HCT116 (cell line): ENCODE data around the gene RASAL2. TPM values are rescaled to one million over a fixed set of nuclear protein-coding genes. Genes with fewer than 3 reads are reported as not detected.

Source experiments
- ATAC-seq: fragments of 200-7000 bp; cut with Tn5 transposase; 2 replicates; pipeline ENCODE4 v1.9.1; 2020; ENCODE audit warnings: mild to moderate bottlenecking, moderate library complexity
- BruUV-seq: library from RNA; stranded (reverse); fragments of 400-500 nt; replicated peaks from 2 replicates; lab custom pipeline; 2021; lab: Mats Ljungman, UMichigan
- CTCF ChIA-PET: fragments of 300-600 bp; sonication (Branson Sonifier 250); formaldehyde crosslinking; loops from one replicate; lab custom pipeline; 2021; ENCODE audit warnings: antibody characterized with exemption; lab: Charles Lee
- POLR2A ChIA-PET: fragments of 300-600, 350-600 bp; sonication (Branson Sonifier 250); formaldehyde crosslinking; loops from one replicate; lab custom pipeline; 2021; ENCODE audit warnings: antibody characterized with exemption; lab: Charles Lee
- RAD21 ChIA-PET, 2 experiments: fragments of 300-600 bp; sonication (Branson Sonifier 250); formaldehyde crosslinking; loops; one replicate each; lab custom pipeline; 2023; ENCODE audit warnings: low total read pairs in 2 of 2; ENCODE audit not compliant: uncharacterized antibody in 2 of 2, unreplicated experiment in 2 of 2, low non-redundant PET in 1 of 2; lab: Charles Lee
- DNase-seq: peaks from one replicate; pipeline ENCODE4 v3.0.0-alpha.2; 2010; ENCODE audit warnings: low read depth, low spot score
- H2AFZ ChIP-seq: fragments of 200-600 bp; shearing (Covaris generic), sonication (generic); 2 replicates; pipeline ENCODE4 v1.6.1; 2017; ENCODE audit warnings: low read depth, mixed run types, mixed read lengths, antibody characterized with exemption, low read length; ENCODE audit not compliant: poor library complexity, severe bottlenecking
- H3K27ac ChIP-seq: 2 replicates; pipeline ENCODE4 v1.5.1; 2012; ENCODE audit warnings: low read depth, low read length
- H3K27me3 ChIP-seq: fragments of 200-600 bp; sonication (generic); 2 replicates; pipeline ENCODE4 v1.6.1; 2016; ENCODE audit warnings: mixed run types, low read length, mixed read lengths; ENCODE audit not compliant: insufficient read depth
- H3K36me3 ChIP-seq, 2 experiments: fragments of 200-500 bp in 1 of 2; fragments of 200-600 bp in 1 of 2; sonication (Bioruptor generic) in 1 of 2; sonication (generic) in 1 of 2; 2 replicates each; pipeline versions ENCODE4 v1.5.1 to v1.6.1; 2014 to 2016; ENCODE audit warnings: low read length in 2 of 2, inconsistent platforms in 1 of 2, mixed read lengths in 1 of 2, mixed run types in 1 of 2; ENCODE audit not compliant: insufficient read depth in 2 of 2, control insufficient read depth in 1 of 2
- H3K4me1 ChIP-seq, 2 experiments: fragments of 200-600 bp in 1 of 2; sonication (generic) in 1 of 2; 2 replicates each; pipeline versions ENCODE4 v1.5.1 to v1.6.1; 2012 to 2017; ENCODE audit warnings: low read length in 2 of 2, inconsistent platforms in 1 of 2, mild to moderate bottlenecking in 1 of 2, mixed read lengths in 1 of 2, mixed run types in 1 of 2, moderate library complexity in 1 of 2; ENCODE audit not compliant: insufficient read depth in 2 of 2, control insufficient read depth in 1 of 2
- H3K4me2 ChIP-seq: fragments of 200-600 bp; sonication (generic); 2 replicates; pipeline ENCODE4 v1.6.1; 2017; ENCODE audit warnings: mixed run types, low read length, mixed read lengths
- H3K4me3 ChIP-seq, 2 experiments: fragments of 200-600 bp in 1 of 2; sonication (generic) in 1 of 2; replicated peaks in 1 of 2; 2 replicates each; pipeline ENCODE4 v1.5.1; 2011 to 2016; ENCODE audit warnings: low read length in 2 of 2, control low read depth in 1 of 2, low read depth in 1 of 2, mild to moderate bottlenecking in 1 of 2, mixed read lengths in 1 of 2, mixed run types in 1 of 2
- H3K79me2 ChIP-seq: fragments of 200-600 bp; sonication (generic); 2 replicates; pipeline ENCODE4 v1.6.1; 2017; ENCODE audit warnings: mild to moderate bottlenecking, mixed run types, low read length, moderate library complexity, mixed read lengths; ENCODE audit not compliant: insufficient read depth
- H3K9ac ChIP-seq: fragments of 200-600 bp; sonication (generic); 2 replicates; pipeline ENCODE4 v1.6.1; 2016; ENCODE audit warnings: low read length, mixed read lengths
- H3K9me2 ChIP-seq: fragments of 200-600 bp; sonication (generic), shearing (Covaris generic); 2 replicates; pipeline ENCODE4 v1.6.1; 2017; ENCODE audit warnings: mixed run types, mild to moderate bottlenecking, moderate library complexity; ENCODE audit not compliant: insufficient read depth
- H3K9me3 ChIP-seq, 2 experiments: fragments of 200-500 bp in 1 of 2; fragments of 200-600 bp in 1 of 2; sonication (Bioruptor generic) in 1 of 2; sonication (generic) in 1 of 2; 2 replicates each; pipeline ENCODE4 v1.6.1; 2014 to 2017; ENCODE audit warnings: low read length in 2 of 2, mixed read lengths in 2 of 2, inconsistent platforms in 1 of 2, low read depth in 1 of 2, mild to moderate bottlenecking in 1 of 2, mixed run types in 1 of 2, moderate library complexity in 1 of 2; ENCODE audit not compliant: control insufficient read depth in 1 of 2, insufficient read depth in 1 of 2
- H4K20me1 ChIP-seq: fragments of 200-600 bp; sonication (generic), shearing (Covaris generic); 2 replicates; pipeline ENCODE4 v1.6.1; 2017; ENCODE audit warnings: mixed run types, mild to moderate bottlenecking, moderate library complexity; ENCODE audit not compliant: insufficient read depth
- ATF3 ChIP-seq: IDR thresholded peaks from 2 replicates; pipeline ENCODE4 v1.6.1; 2012
- CEBPB ChIP-seq: IDR thresholded peaks from 2 replicates; pipeline ENCODE4 v1.6.1; 2012; ENCODE audit warnings: low read depth
- EGR1 ChIP-seq: IDR thresholded peaks from 2 replicates; pipeline ENCODE4 v1.6.1; 2012; ENCODE audit warnings: low read depth
- ELF1 ChIP-seq: IDR thresholded peaks from 2 replicates; pipeline ENCODE4 v1.6.1; 2012; ENCODE audit warnings: low read depth, borderline replicate concordance
- EZH2phosphoT487 ChIP-seq: fragments of 200-600 bp; IDR thresholded peaks from 2 replicates; pipeline ENCODE4 v1.6.1; 2018; ENCODE audit warnings: antibody characterized with exemption, borderline replicate concordance
- JUND ChIP-seq: IDR thresholded peaks from 2 replicates; pipeline ENCODE4 v1.6.1; 2012
- MAX ChIP-seq: IDR thresholded peaks from 2 replicates; pipeline ENCODE4 v1.6.1; 2012
- RAD21 ChIP-seq: IDR thresholded peaks from 2 replicates; pipeline ENCODE4 v1.6.1; 2012; ENCODE audit warnings: low read depth, mild to moderate bottlenecking
- REST ChIP-seq: IDR thresholded peaks from 2 replicates; pipeline ENCODE4 v1.6.1; 2012; ENCODE audit warnings: low read depth
- SP1 ChIP-seq: IDR thresholded peaks from 2 replicates; pipeline ENCODE4 v1.6.1; 2012; ENCODE audit warnings: low read depth
- ZFX ChIP-seq: fragments of 450-650 bp; IDR thresholded peaks from 2 replicates; pipeline ENCODE4 v1.6.1; 2017
- ZNF274 ChIP-seq: fragments of 200-500 bp; sonication (Bioruptor generic); IDR thresholded peaks from 2 replicates; pipeline ENCODE4 v1.6.1; 2014; ENCODE audit warnings: mild to moderate bottlenecking, low read depth, low read length, inconsistent platforms
- intact Hi-C: fragments of 100-400 bp; cut with micrococcal nuclease; formaldehyde crosslinking; loops from 2 replicates; pipeline ENCODE4 v1.10.0; 2022
- total RNA-seq: library from RNA; stranded (reverse); gene quantifications from one replicate; pipeline ENCODE4 v1.2.1, GENCODE V29; 2021; ENCODE audit not compliant: unreplicated experiment

The RASAL2 gene
- total RNA-seq, 1 experiment from 2014 or later, result 11.7 TPM

GRCh38 chr1:178180405-178180804 is 86.5 kb downstream of the RASAL2 start:
- ChIA-PET CTCF (interaction anchor here (1.7 kb wide), 1 partner anchor 10 kb away, joined by 4 read pairs; no protein-coding TSS in a partner anchor), POLR2A (no interaction called here), RAD21 (no interaction called here)
- Histone ChIP-seq H2AFZ (no peak overlapping the region), H3K27me3 (no peaks in the 10 kb centered on the region), H3K9ac (no peak overlapping the region), H3K9me3 (no peaks in the 10 kb centered on the region), H4K20me1 (no peaks in the 10 kb centered on the region), H3K36me3 (no peaks in the 10 kb centered on the region), H3K4me3 (no peak overlapping the region), H3K79me2 (no peaks in the 10 kb centered on the region), H3K9me2 (no peaks in the 10 kb centered on the region), H3K4me1 (no peaks in the 10 kb centered on the region), H3K27ac (no peak overlapping the region), H3K4me2 (no peak overlapping the region)
- no peak for TF ChIP-seq EGR1
- TF ChIP-seq ELF1, result no peak
- TF ChIP-seq SP1, result no peak
- no peak for TF ChIP-seq CEBPB
- no peak for TF ChIP-seq MAX
- no peak for TF ChIP-seq RAD21
- TF ChIP-seq ZNF274, result no peak
- TF ChIP-seq ZFX, result no peak
- no peak for TF ChIP-seq ATF3
- TF ChIP-seq JUND, result no peak
- no peak for TF ChIP-seq REST
- no peak for TF ChIP-seq EZH2phosphoT487
- intact Hi-C loops, result no loop called here
- BruUV-seq, result no TSS peak
- no peak for ATAC-seq
- no peak for DNase-seq
